Mesenchymal stem cell (in vitro differentiated cells and primary cell): Measurements from ENCODE around the gene KLK8.

Experiments used
- DNase-seq: peaks from one replicate; pipeline ENCODE4 v3.0.0-alpha.2; 2013
- H2AFZ ChIP-seq: one replicate; pipeline ENCODE4 v1.6.1; 2013; ENCODE audit warnings: low read depth, mild to moderate bottlenecking, control low read depth, inconsistent platforms, low read length, moderate library complexity
- H2AK5ac ChIP-seq: 2 replicates; pipeline ENCODE4 v1.6.1; 2013; ENCODE audit warnings: low read length, moderate library complexity, mild to moderate bottlenecking, inconsistent platforms; ENCODE audit not compliant: severe bottlenecking
- H2BK120ac ChIP-seq: one replicate; pipeline ENCODE4 v1.6.1; 2013; ENCODE audit warnings: low read depth, mild to moderate bottlenecking, inconsistent platforms, low read length, moderate library complexity
- H2BK12ac ChIP-seq, 2 experiments: one replicate each; pipeline ENCODE4 v1.6.1; 2013; ENCODE audit warnings: inconsistent platforms in 2 of 2, low read length in 2 of 2, mild to moderate bottlenecking in 2 of 2, moderate library complexity in 2 of 2, control low read depth in 1 of 2
- H2BK15ac ChIP-seq: one replicate; pipeline ENCODE4 v1.6.1; 2013; ENCODE audit warnings: mild to moderate bottlenecking, low read depth, inconsistent platforms; ENCODE audit not compliant: poor library complexity, severe bottlenecking
- H2BK5ac ChIP-seq: 2 replicates; pipeline ENCODE4 v1.6.1; 2013; ENCODE audit warnings: low read depth, mild to moderate bottlenecking, low read length, control low read depth, inconsistent platforms; ENCODE audit not compliant: poor library complexity, severe bottlenecking
- H3K14ac ChIP-seq, 2 experiments: one replicate each; pipeline ENCODE4 v1.6.1; 2013; ENCODE audit warnings: inconsistent platforms in 2 of 2, low read length in 2 of 2, control low read depth in 1 of 2, mild to moderate bottlenecking in 1 of 2, moderate library complexity in 1 of 2
- H3K18ac ChIP-seq, 2 experiments: one replicate each; pipeline ENCODE4 v1.6.1; 2013; ENCODE audit warnings: inconsistent platforms in 2 of 2, low read length in 2 of 2, control low read depth in 1 of 2, low read depth in 1 of 2, mild to moderate bottlenecking in 1 of 2
- H3K23ac ChIP-seq, 2 experiments: one replicate each; pipeline ENCODE4 v1.6.1; 2013; ENCODE audit warnings: inconsistent platforms in 2 of 2, low read length in 2 of 2, mild to moderate bottlenecking in 2 of 2, moderate library complexity in 2 of 2, control low read depth in 1 of 2
- H3K27ac ChIP-seq: 2 replicates; pipeline ENCODE4 v1.5.1; 2013; ENCODE audit warnings: mild to moderate bottlenecking, moderate library complexity, low read length, control low read depth, inconsistent platforms; ENCODE audit not compliant: poor library complexity, severe bottlenecking
- H3K27me3 ChIP-seq, 2 experiments: 2 replicates each; pipeline versions ENCODE4 v1.6.1 to v1.7.0; 2013; ENCODE audit warnings: low read length in 2 of 2, mild to moderate bottlenecking in 2 of 2, moderate library complexity in 2 of 2, control low read depth in 1 of 2, inconsistent platforms in 1 of 2; ENCODE audit not compliant: control insufficient read depth in 1 of 2, insufficient read depth in 1 of 2
- H3K36me3 ChIP-seq, 2 experiments: 2 replicates each; pipeline versions ENCODE4 v1.6.1 to v1.7.0; 2013; ENCODE audit warnings: low read length in 2 of 2, control low read depth in 1 of 2, inconsistent platforms in 1 of 2, low read depth in 1 of 2, mild to moderate bottlenecking in 1 of 2; ENCODE audit not compliant: insufficient read depth in 2 of 2, control insufficient read depth in 1 of 2
- H3K4ac ChIP-seq, 2 experiments: one replicate each; pipeline ENCODE4 v1.6.1; 2013; ENCODE audit warnings: inconsistent platforms in 2 of 2, low read length in 2 of 2, mild to moderate bottlenecking in 2 of 2, moderate library complexity in 2 of 2, control low read depth in 1 of 2, low read depth in 1 of 2
- H3K4me1 ChIP-seq: 2 replicates; pipeline ENCODE4 v1.6.1; 2013; ENCODE audit warnings: low read depth, low read length, control low read depth; ENCODE audit not compliant: control insufficient read depth, insufficient read depth
- H3K4me2 ChIP-seq: 2 replicates; pipeline ENCODE4 v1.6.1; 2013; ENCODE audit warnings: low read length, mild to moderate bottlenecking, inconsistent platforms; ENCODE audit not compliant: poor library complexity, severe bottlenecking
- H3K4me3 ChIP-seq, 2 experiments: 2 replicates each; pipeline versions ENCODE4 v1.5.1 to v1.7.0; 2013; ENCODE audit warnings: low read length in 2 of 2, mild to moderate bottlenecking in 2 of 2, control low read depth in 1 of 2, low read depth in 1 of 2; ENCODE audit not compliant: insufficient read depth in 1 of 2
- H3K79me1 ChIP-seq: replicated peaks from 2 replicates; pipeline ENCODE4 v1.6.1; 2013; ENCODE audit warnings: mild to moderate bottlenecking, control low read depth, low read length, inconsistent platforms; ENCODE audit not compliant: poor library complexity, severe bottlenecking
- H3K9ac ChIP-seq: 2 replicates; pipeline ENCODE4 v1.7.0; 2013; ENCODE audit warnings: mild to moderate bottlenecking, low read length, moderate library complexity
- H3K9me3 ChIP-seq: 2 replicates; pipeline ENCODE4 v1.7.0; 2013; ENCODE audit warnings: mild to moderate bottlenecking, low read length; ENCODE audit not compliant: control insufficient read depth
- H4K8ac ChIP-seq: one replicate; pipeline ENCODE4 v1.6.1; 2013; ENCODE audit warnings: inconsistent platforms, mild to moderate bottlenecking, low read length, moderate library complexity
- H4K91ac ChIP-seq: one replicate; pipeline ENCODE4 v1.6.1; 2013; ENCODE audit warnings: mild to moderate bottlenecking, low read length, inconsistent platforms
- WGBS: methylation state at CpG from one replicate; pipeline ENCODE4 v1.1.7; 2013; ENCODE audit warnings: mixed read lengths; 5-methylcytosine and 5-hydroxymethylcytosine counted together

KLK8 gene

DNA sequence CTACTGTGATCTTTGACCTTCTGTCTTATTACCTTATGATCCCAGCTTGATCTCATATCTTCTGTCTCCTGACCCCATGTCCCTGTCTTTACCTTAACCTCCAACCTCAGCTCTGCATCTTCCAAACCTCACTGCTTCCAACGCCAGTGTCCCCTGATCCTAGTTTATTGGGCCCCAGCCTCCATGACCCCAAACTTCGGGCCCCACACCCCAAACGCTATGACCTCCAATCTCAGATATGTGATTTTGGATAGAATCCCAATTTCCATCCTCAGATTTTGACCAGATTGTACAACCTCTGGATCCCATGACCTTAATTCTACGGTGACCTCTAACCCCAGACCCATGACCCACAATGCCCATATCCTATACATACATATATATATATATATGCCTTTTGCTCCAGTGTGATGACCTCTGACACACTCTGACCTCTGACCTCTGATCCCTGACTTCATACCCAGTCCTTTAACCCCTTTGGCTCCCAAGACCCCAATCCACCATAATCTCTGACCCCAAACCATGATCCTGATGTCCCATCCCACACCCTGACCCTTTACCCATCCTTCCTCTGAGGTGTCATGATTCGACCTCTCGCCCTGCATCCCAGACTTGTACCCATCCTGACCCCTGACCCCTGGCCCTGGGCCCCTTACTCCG lies 29.9 kb upstream of the KLK8 start:
- Histone ChIP-seq H3K4me3 (no peak overlapping the region), H3K14ac (no peak overlapping the region), H3K27ac (no peak overlapping the region), H2BK12ac (no peak overlapping the region), H4K91ac (no peak overlapping the region), H3K23ac (no peak overlapping the region), H3K4ac (no peak overlapping the region), H2BK120ac (no peak overlapping the region), H4K8ac (no peak overlapping the region), H3K9me3 (no peaks in the 10 kb centered on the region), H2AK5ac (no peak overlapping the region), H3K27me3 (peaks cover 0 to 36% of the 10 kb centered on the region in 2 experiments), H2AFZ (no peak overlapping the region), H3K79me1 (no peaks in the 10 kb centered on the region), H2BK15ac (no peak overlapping the region), H2BK5ac (no peak overlapping the region), H3K36me3 (no peaks in the 10 kb centered on the region), H3K4me1 (no peaks in the 10 kb centered on the region), H3K9ac (no peak overlapping the region), H3K4me2 (no peak overlapping the region), H3K18ac (no peak overlapping the region)
- DNase-seq: no peak
- WGBS: 84% methylated on average over 7 of the region's 7 CpGs

DNA sequence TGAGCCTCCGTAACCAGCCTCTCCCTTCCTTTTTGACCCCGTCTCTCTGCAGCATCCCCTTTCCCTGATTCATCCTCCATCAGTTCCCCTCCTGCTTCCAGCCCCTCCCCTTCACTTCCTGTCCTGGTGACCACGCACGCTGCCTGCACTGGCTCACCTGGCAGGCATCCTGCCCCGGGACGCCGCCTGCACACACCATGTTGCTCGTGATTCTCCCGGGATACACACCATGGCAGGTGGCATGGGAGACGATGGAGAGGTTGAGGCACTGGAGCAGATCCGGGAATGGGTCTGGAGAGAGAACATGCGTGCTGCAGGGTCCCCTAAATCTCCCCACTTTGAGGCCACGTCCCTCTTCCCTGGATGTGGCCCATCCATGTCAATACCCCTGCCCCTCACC lies 29.2 kb upstream of the KLK8 start:
- Histone ChIP-seq H4K91ac (no peak overlapping the region), H2BK120ac (no peak overlapping the region), H3K9ac (no peak overlapping the region), H2AFZ (no peak overlapping the region), H2BK5ac (no peak overlapping the region), H3K4ac (no peak overlapping the region), H3K9me3 (no peaks in the 10 kb centered on the region), H3K23ac (no peak overlapping the region), H3K4me3 (no peak overlapping the region), H3K27me3 (peaks cover 0 to 42% of the 10 kb centered on the region in 2 experiments), H4K8ac (no peak overlapping the region), H3K14ac (no peak overlapping the region), H3K4me2 (no peak overlapping the region), H2BK12ac (no peak overlapping the region), H3K4me1 (no peaks in the 10 kb centered on the region), H3K79me1 (no peaks in the 10 kb centered on the region), H3K36me3 (no peaks in the 10 kb centered on the region), H3K27ac (no peak overlapping the region), H3K18ac (no peak overlapping the region), H2AK5ac (no peak overlapping the region), H2BK15ac (no peak overlapping the region)
- DNase-seq: no peak
- 72% methylated on average over 13 of the region's 13 CpGs for WGBS

DNA sequence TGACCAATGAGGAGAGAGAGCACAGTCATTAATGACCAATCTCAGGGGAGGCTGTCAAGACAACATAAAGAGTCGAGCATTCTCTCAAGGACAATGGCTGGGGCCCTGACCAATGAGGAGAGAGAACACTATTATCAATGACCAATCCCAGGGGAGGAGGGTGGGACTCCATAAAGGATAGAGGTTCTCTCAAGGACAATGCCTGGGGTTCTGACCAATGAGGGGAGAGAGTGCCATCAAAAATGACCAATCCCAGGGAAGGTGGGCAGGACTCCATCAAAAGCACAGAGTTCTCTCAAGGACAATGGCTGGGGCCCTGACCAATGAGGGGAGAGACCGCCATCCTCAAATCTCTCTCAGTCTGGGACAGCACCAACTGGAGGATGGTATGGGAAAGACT lies 28.3 kb upstream of the KLK8 start:
- Histone ChIP-seq H3K27me3 (peaks cover 0 to 45% of the 10 kb centered on the region in 2 experiments), H3K23ac (no peak overlapping the region), H2AFZ (no peak overlapping the region), H2BK120ac (no peak overlapping the region), H3K9me3 (no peaks in the 10 kb centered on the region), H4K91ac (no peak overlapping the region), H3K4me1 (no peaks in the 10 kb centered on the region), H2AK5ac (no peak overlapping the region), H3K36me3 (no peaks in the 10 kb centered on the region), H3K4ac (no peak overlapping the region), H3K27ac (no peak overlapping the region), H3K4me2 (no peak overlapping the region), H3K79me1 (no peaks in the 10 kb centered on the region), H2BK15ac (no peak overlapping the region), H2BK12ac (no peak overlapping the region), H4K8ac (no peak overlapping the region), H2BK5ac (no peak overlapping the region), H3K4me3 (no peak overlapping the region), H3K9ac (no peak overlapping the region), H3K14ac (no peak overlapping the region), H3K18ac (no peak overlapping the region)
- WGBS: 74% methylated on average over 2 of the region's 2 CpGs
- DNase-seq: no peak

DNA sequence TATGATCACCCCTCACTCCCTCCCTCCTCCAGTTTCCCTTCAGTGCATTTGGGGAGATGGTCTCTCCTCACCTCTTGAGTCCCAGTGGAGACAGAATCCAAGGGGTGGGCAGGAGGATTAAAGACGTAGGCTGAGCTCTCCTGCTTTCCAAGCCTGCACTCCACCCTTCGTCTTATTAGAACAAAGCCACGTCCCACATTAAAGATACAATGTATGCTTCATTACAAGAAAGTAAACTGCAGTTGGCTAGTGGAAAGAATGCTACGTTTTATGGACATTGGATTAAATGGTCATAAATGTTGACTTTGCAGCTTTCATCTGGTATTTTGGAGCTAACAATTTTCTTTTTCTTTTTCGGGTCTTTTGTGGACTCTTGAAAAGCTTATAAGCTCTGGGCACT lies 26.5 kb upstream of the KLK8 start:
- Histone ChIP-seq H2AK5ac (no peak overlapping the region), H4K8ac (no peak overlapping the region), H3K4ac (no peak overlapping the region), H4K91ac (no peak overlapping the region), H3K18ac (no peak overlapping the region), H3K79me1 (no peaks in the 10 kb centered on the region), H3K23ac (no peak overlapping the region), H3K36me3 (no peaks in the 10 kb centered on the region), H3K9ac (no peak overlapping the region), H3K9me3 (no peaks in the 10 kb centered on the region), H2BK12ac (no peak overlapping the region), H2AFZ (no peak overlapping the region), H2BK15ac (no peak overlapping the region), H2BK5ac (no peak overlapping the region), H2BK120ac (no peak overlapping the region), H3K27ac (no peak overlapping the region), H3K14ac (no peak overlapping the region), H3K27me3 (peaks cover 0 to 51% of the 10 kb centered on the region in 2 experiments), H3K4me1 (no peaks in the 10 kb centered on the region), H3K4me2 (no peak overlapping the region), H3K4me3 (no peak overlapping the region)
- 69% methylated on average over 2 of the region's 5 CpGs for WGBS
- no peak for DNase-seq
